Activated CD4-positive, CD25-positive, alpha-beta regulatory T cell treated with anti-CD3 and anti-CD28 coated beads, Interleukin-2, amount 50 U/mL, for 72 hours (primary cell): ENCODE measurements around the gene NETO2.
"Not testable (repeated sequence)": the region's sequence is repeated elsewhere in the genome, so short reads cannot be mapped to it uniquely, and the experiment has no call there.

Source experiments
- DNase-seq: peaks from one replicate; pipeline ENCODE4 v3.0.0; 2021

The NETO2 gene

GRCh38 chr16:47143677-47144558 lies at the start of gene NETO2:
Gene NETO2 (minus strand): TSS chr16:47143945. CDS start chr16:47143612, 333 bp downstream.
- DNase-seq: peak; percentile 73

- no peak for DNase-seq
Observed at GRCh38 chr16:47182318-47182717, 38.6 kb upstream of the NETO2 start.

GRCh38 chr16:47181066-47181465 lies 37.3 kb upstream of the NETO2 start:
- not testable (repeated sequence) for DNase-seq

- DNase-seq: no peak
Observed at GRCh38 chr16:47180073-47180472, 36.3 kb upstream of the NETO2 start.

- DNase-seq: no peak
Observed at GRCh38 chr16:47175152-47175551, 31.4 kb upstream of the NETO2 start.

- no peak for DNase-seq
Observed at GRCh38 chr16:47162670-47163420, 19.1 kb upstream of the NETO2 start.

GRCh38 chr16:47161464-47161863 lies 17.7 kb upstream of the NETO2 start:
- DNase-seq: no peak

GRCh38 chr16:47160422-47160821 lies 16.7 kb upstream of the NETO2 start:
- DNase-seq: no peak

- no peak for DNase-seq
Observed at GRCh38 chr16:47158992-47159391, 15.2 kb upstream of the NETO2 start.

GRCh38 chr16:47156680-47157215 lies 13.0 kb upstream of the NETO2 start:
- DNase-seq: no peak

GRCh38 chr16:47152501-47152900 lies 8.8 kb upstream of the NETO2 start:
- DNase-seq: not testable (repeated sequence)

- DNase-seq: no peak
Observed at GRCh38 chr16:47150067-47150466, 6.3 kb upstream of the NETO2 start.

- DNase-seq: no peak
Observed at GRCh38 chr16:47144559-47144877, 773 bp upstream of the NETO2 start.

- peak; percentile 78 for DNase-seq
Observed at GRCh38 chr16:47142821-47143676, 696 bp downstream of the NETO2 start.

GRCh38 chr16:47142486-47142820 lies 1.3 kb downstream of the NETO2 start:
- DNase-seq: no peak

GRCh38 chr16:47141773-47142485 lies 1.8 kb downstream of the NETO2 start:
- peak; percentile 78 for DNase-seq

GRCh38 chr16:47140686-47141085 lies 3.1 kb downstream of the NETO2 start:
- no peak for DNase-seq

- DNase-seq: no peak
Observed at GRCh38 chr16:47139561-47140185, 4.1 kb downstream of the NETO2 start.

GRCh38 chr16:47137925-47138324 lies 5.8 kb downstream of the NETO2 start:
- not testable (repeated sequence) for DNase-seq

- DNase-seq: no peak
Observed at GRCh38 chr16:47136099-47136842, 7.5 kb downstream of the NETO2 start.

- DNase-seq: no peak
Observed at GRCh38 chr16:47134550-47134949, 9.2 kb downstream of the NETO2 start.
